Keratinocyte (primary cell): ENCODE results near the gene SMYD4. TPM values are rescaled to one million over a fixed set of nuclear protein-coding genes. Genes with fewer than 3 reads are reported as not detected.

Source experiments
- DNase-seq: peaks from one replicate; pipeline ENCODE4 v3.0.0-alpha.2; 2011; ENCODE audit warnings: low read depth, missing footprints, low spot score
- FAIRE-seq: peaks from 2 replicates; lab custom pipeline; 2011; peaks lifted over from hg19 to GRCh38; lab: Jason Lieb, UNC
- H2AFZ ChIP-seq: 2 replicates; pipeline ENCODE4 v1.6.0; 2012; ENCODE audit warnings: low read length, control low read depth, inconsistent platforms; ENCODE audit not compliant: control insufficient read depth
- H3K27ac ChIP-seq: 2 replicates; pipeline ENCODE4 v1.5.1; 2011; ENCODE audit warnings: low read length; ENCODE audit not compliant: control insufficient read depth, insufficient read depth
- H3K27me3 ChIP-seq: 3 replicates; pipeline ENCODE4 v1.6.0; 2011; ENCODE audit warnings: low read length; ENCODE audit not compliant: control insufficient read depth, insufficient read depth; ENCODE audit errors: extremely low read depth
- H3K36me3 ChIP-seq, 2 experiments: 2 replicates in 1 of 2; 3 replicates in 1 of 2; pipeline ENCODE4 v1.5.1; 2011; ENCODE audit warnings: low read length in 2 of 2, mild to moderate bottlenecking in 1 of 2; ENCODE audit not compliant: control insufficient read depth in 2 of 2, insufficient read depth in 2 of 2; ENCODE audit errors: extremely low read depth in 1 of 2
- H3K4me1 ChIP-seq: 3 replicates; pipeline ENCODE4 v1.5.1; 2011; ENCODE audit warnings: low read length; ENCODE audit not compliant: control insufficient read depth, insufficient read depth; ENCODE audit errors: extremely low read depth
- H3K4me2 ChIP-seq: 3 replicates; pipeline ENCODE4 v1.6.0; 2011; ENCODE audit warnings: low read depth, low read length; ENCODE audit not compliant: control insufficient read depth, insufficient read depth; ENCODE audit errors: extremely low read depth
- H3K4me3 ChIP-seq, 3 experiments: fragments of 200-600 bp in 1 of 3; sonication (generic) in 1 of 3; 2 replicates in 2 of 3; 3 replicates in 1 of 3; pipeline ENCODE4 v1.5.1; 2011 to 2016; ENCODE audit warnings: low read length in 3 of 3, mild to moderate bottlenecking in 3 of 3, control low read depth in 2 of 3, inconsistent platforms in 1 of 3, low read depth in 1 of 3, mixed read lengths in 1 of 3, mixed run types in 1 of 3, moderate library complexity in 1 of 3; ENCODE audit not compliant: control insufficient read depth in 2 of 3, insufficient read depth in 2 of 3; ENCODE audit errors: extremely low read depth in 1 of 3
- H3K79me2 ChIP-seq: 2 replicates; pipeline ENCODE4 v1.6.0; 2012; ENCODE audit warnings: low read length; ENCODE audit not compliant: control insufficient read depth, insufficient read depth
- H3K9ac ChIP-seq: 3 replicates; pipeline ENCODE4 v1.6.0; 2011; ENCODE audit warnings: low read length; ENCODE audit not compliant: control insufficient read depth, insufficient read depth; ENCODE audit errors: extremely low read depth
- H3K9me1 ChIP-seq: 3 replicates; pipeline ENCODE4 v1.6.0; 2011; ENCODE audit warnings: low read length; ENCODE audit not compliant: control insufficient read depth, insufficient read depth; ENCODE audit errors: extremely low read depth
- H3K9me3 ChIP-seq: 2 replicates; pipeline ENCODE4 v1.5.1; 2012; ENCODE audit warnings: low read depth, low read length; ENCODE audit not compliant: control insufficient read depth
- H4K20me1 ChIP-seq: 3 replicates; pipeline ENCODE4 v1.6.0; 2011; ENCODE audit warnings: low read length; ENCODE audit not compliant: control insufficient read depth, insufficient read depth; ENCODE audit errors: extremely low read depth
- EZH2 ChIP-seq: IDR thresholded peaks from one replicate; pipeline ENCODE4 v1.6.1; 2012; ENCODE audit warnings: inconsistent platforms, mild to moderate bottlenecking, low read length, moderate library complexity
- dilution Hi-C: fragments of 300-500 bp; cut with MboI; formaldehyde crosslinking; loops from one replicate; pipeline ENCODE4 v1.7.0; 2020; ENCODE audit warnings: low sequenced_read_pairs; ENCODE audit not compliant: extremely low pct_ligation_motif_present
- polyA plus RNA-seq, 5 experiments: library from polyadenylated mRNA; depleted of rRNA in 3 of 5; stranded (reverse) in 3 of 5; stranded (forward) in 1 of 5; unstranded in 1 of 5; fragments of >200 nt; gene quantifications; 1 replicate in 1 of 5; 2 replicates in 3 of 5; 3 replicates in 1 of 5; pipeline versions ENCODE4 v1.2.1 to v1.2.3, GENCODE V29; 2011 to 2012; ENCODE audit warnings: missing spikeins in 2 of 5, low read depth in 1 of 5, low replicate concordance in 1 of 5
- TF ChIP-seq, protein P1 (sequence below), 3 experiments: IDR thresholded peaks in 1 of 3; conservative IDR thresholded peaks in 1 of 3; optimal IDR thresholded peaks in 1 of 3; 2 replicates in 2 of 3; 3 replicates in 1 of 3; pipeline versions ENCODE3 to v1.5.1; 2011; ENCODE audit warnings: low read length in 3 of 3, mild to moderate bottlenecking in 3 of 3, moderate library complexity in 2 of 3, control low read depth in 1 of 3, inconsistent platforms in 1 of 3; ENCODE audit not compliant: insufficient read depth in 2 of 3; ENCODE audit errors: extremely low read depth in 1 of 3

SMYD4 gene
- polyA plus RNA-seq, 1 donor (not counting 4 experiments of a cell fraction or from before 2014, with no cell fraction given), result 6.3 TPM

DNA sequence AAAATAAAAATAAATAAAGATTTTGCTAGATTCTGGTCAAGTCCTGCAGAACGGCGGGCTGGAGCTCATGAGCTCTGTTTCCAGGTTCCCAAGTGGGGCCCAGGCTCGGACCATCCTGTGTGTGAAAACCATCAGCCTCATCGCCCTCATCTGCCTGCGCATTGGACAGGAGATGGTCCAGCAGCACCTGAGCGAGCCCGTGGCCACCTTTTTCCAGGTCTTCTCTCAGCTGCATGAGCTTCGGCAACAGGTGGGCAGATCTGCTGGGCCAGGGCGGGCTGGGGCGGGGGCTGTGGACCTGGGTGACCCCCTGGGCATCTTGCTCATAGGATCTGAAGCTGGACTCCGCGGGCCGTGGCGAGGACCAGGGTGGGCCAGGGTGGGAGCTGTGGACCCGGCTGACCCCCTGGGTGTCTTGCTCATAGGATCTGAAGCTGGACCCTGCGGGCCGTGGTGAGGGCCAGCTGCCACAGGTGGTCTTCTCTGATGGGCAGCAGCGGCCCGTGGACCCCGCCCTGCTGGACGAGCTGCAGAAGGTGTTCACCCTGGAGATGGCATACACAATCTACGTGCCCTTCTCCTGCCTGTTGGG is 97.4 kb downstream of the SMYD4 start:
- DNase-seq, result no peak
- no peaks in the 10 kb centered on the region for H3K9me1 ChIP-seq
- no peak overlapping the region for H2AFZ ChIP-seq
- no peaks in the 10 kb centered on the region for H3K9me3 ChIP-seq
- no peaks in the 10 kb centered on the region for H4K20me1 ChIP-seq
- no peaks in the 10 kb centered on the region for H3K79me2 ChIP-seq
- peaks cover 6 to 12% of the 10 kb centered on the region in 2 experiments for H3K36me3 ChIP-seq
- no peak for FAIRE-seq
- no peak overlapping the region for H3K27ac ChIP-seq
- H3K4me2 ChIP-seq, result no peak overlapping the region
- dilution Hi-C loops, result loop anchor here (5.0 kb wide), 1 partner anchor 50 kb away; no protein-coding TSS in a partner anchor
- no peaks in the 10 kb centered on the region for H3K27me3 ChIP-seq
- no peak overlapping the region for H3K9ac ChIP-seq
- TF ChIP-seq, protein P1, sequence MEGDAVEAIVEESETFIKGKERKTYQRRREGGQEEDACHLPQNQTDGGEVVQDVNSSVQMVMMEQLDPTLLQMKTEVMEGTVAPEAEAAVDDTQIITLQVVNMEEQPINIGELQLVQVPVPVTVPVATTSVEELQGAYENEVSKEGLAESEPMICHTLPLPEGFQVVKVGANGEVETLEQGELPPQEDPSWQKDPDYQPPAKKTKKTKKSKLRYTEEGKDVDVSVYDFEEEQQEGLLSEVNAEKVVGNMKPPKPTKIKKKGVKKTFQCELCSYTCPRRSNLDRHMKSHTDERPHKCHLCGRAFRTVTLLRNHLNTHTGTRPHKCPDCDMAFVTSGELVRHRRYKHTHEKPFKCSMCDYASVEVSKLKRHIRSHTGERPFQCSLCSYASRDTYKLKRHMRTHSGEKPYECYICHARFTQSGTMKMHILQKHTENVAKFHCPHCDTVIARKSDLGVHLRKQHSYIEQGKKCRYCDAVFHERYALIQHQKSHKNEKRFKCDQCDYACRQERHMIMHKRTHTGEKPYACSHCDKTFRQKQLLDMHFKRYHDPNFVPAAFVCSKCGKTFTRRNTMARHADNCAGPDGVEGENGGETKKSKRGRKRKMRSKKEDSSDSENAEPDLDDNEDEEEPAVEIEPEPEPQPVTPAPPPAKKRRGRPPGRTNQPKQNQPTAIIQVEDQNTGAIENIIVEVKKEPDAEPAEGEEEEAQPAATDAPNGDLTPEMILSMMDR (optimal IDR thresholded peaks at IDR 0.05 in 1 of 3, IDR thresholded peaks at IDR 0.05 in 1 of 3, conservative IDR thresholded peaks at IDR 0.05 in 1 of 3; ENCODE audit: extremely low read depth in 1 of 3, insufficient read depth in 2 of 3, low read length in 3 of 3), result no peak
- no peak for TF ChIP-seq EZH2
- H3K4me3 ChIP-seq, result no peak overlapping the region
- H3K4me1 ChIP-seq, result peaks cover 20% of the 10 kb centered on the region

DNA sequence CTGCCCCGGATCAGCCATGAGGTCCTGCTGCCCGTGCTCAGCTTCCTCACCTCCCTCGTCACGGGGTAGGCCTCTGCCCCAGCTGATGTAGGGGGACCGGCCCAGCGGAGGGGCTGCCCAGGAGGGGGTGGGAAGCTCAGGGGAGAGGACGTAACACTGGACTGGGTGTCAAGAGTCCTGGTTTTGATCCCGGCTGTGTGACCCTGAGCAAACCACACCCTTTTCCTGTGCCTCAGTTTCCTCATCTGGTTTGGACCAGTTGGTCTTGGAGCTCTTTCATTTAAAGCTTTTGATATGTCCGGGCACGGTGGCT is 98.6 kb downstream of the SMYD4 start:
- no peak overlapping the region for H3K4me3 ChIP-seq
- H3K27ac ChIP-seq, result peak overlapping the region; percentile 52
- H3K27me3 ChIP-seq, result no peaks in the 10 kb centered on the region
- no peak overlapping the region for H2AFZ ChIP-seq
- dilution Hi-C loops, result loop anchor here (5.0 kb wide), 1 partner anchor 51 kb away; no protein-coding TSS in a partner anchor
- H3K4me1 ChIP-seq, result peaks cover 13% of the 10 kb centered on the region
- no peak for DNase-seq
- peaks cover 11 to 14% of the 10 kb centered on the region in 2 experiments for H3K36me3 ChIP-seq
- peak overlapping the region; percentile 61 for H3K9ac ChIP-seq
- H3K9me1 ChIP-seq, result no peaks in the 10 kb centered on the region
- H4K20me1 ChIP-seq, result no peaks in the 10 kb centered on the region
- peaks cover 3% of the 10 kb centered on the region for H3K79me2 ChIP-seq
- FAIRE-seq, result no peak
- peak overlapping the region; percentile 67 for H3K4me2 ChIP-seq
- H3K9me3 ChIP-seq, result no peaks in the 10 kb centered on the region
- TF ChIP-seq, protein P1 (optimal IDR thresholded peaks at IDR 0.05 in 1 of 3, IDR thresholded peaks at IDR 0.05 in 1 of 3, conservative IDR thresholded peaks at IDR 0.05 in 1 of 3; ENCODE audit: extremely low read depth in 1 of 3, insufficient read depth in 2 of 3, low read length in 3 of 3), result no peak
- TF ChIP-seq EZH2, result no peak
